ENCODE measurements around the gene EFHC1. TPM values are rescaled to one million over a fixed set of nuclear protein-coding genes. Genes with fewer than 3 reads are reported as not detected.

EFHC1 gene
- total and polyA plus RNA-seq, 4 donors: 3.3 to 11.3 (median 6.9) TPM

- WGBS: 97% methylated on average over 6 of the region's 6 CpGs
- no peak overlapping the region for H3K4me3 ChIP-seq (ENCODE audit: low read depth in 1 of 3, low read length in 3 of 3)
- peaks cover 4 to 5% (median 5%) of the 10 kb centered on the region in 4 donors for H3K4me1 ChIP-seq (ENCODE audit: control insufficient read depth in 4 of 4, insufficient read depth in 4 of 4, low read length in 3 of 4)
- no peak overlapping the region for H3K27ac ChIP-seq (ENCODE audit: low read depth in 1 of 2, low read length in 2 of 2)
- peaks cover 0 to 8% (median 0%) of the 10 kb centered on the region in 4 donors for H3K36me3 ChIP-seq (ENCODE audit: control insufficient read depth in 4 of 4, insufficient read depth in 3 of 4, low read depth in 1 of 4, low read length in 3 of 4)
- TF ChIP-seq TAF1 (conservative IDR thresholded peaks at IDR 0.05): no peak
- no peak overlapping the region for H3K9ac ChIP-seq (ENCODE audit: low read depth in 1 of 2, low read length in 2 of 2)
- no peaks in the 10 kb centered on the region for H3K9me3 ChIP-seq (ENCODE audit: control insufficient read depth in 4 of 4, low read length in 3 of 4)
- no peaks in the 10 kb centered on the region for H3K27me3 ChIP-seq (ENCODE audit: control insufficient read depth in 4 of 4, insufficient read depth in 4 of 4, low read length in 3 of 4)
- DNase-seq (ENCODE audit: low spot score): no peak
Observed at GRCh38 chr6:52536424-52536916, 116.3 kb downstream of the EFHC1 start.

- Histone ChIP-seq H3K27me3 (ENCODE audit: control insufficient read depth in 4 of 4, insufficient read depth in 4 of 4, low read length in 3 of 4) (no peaks in the 10 kb centered on the region), H3K36me3 (ENCODE audit: control insufficient read depth in 4 of 4, insufficient read depth in 3 of 4, low read depth in 1 of 4, low read length in 3 of 4) (peaks cover 0 to 8% (median 0%) of the 10 kb centered on the region in 4 donors), H3K4me3 (ENCODE audit: low read depth in 1 of 3, low read length in 3 of 3) (no peak overlapping the region), H3K9me3 (ENCODE audit: control insufficient read depth in 4 of 4, low read length in 3 of 4) (no peaks in the 10 kb centered on the region), H3K9ac (ENCODE audit: low read depth in 1 of 2, low read length in 2 of 2) (no peak overlapping the region), H3K4me1 (ENCODE audit: control insufficient read depth in 4 of 4, insufficient read depth in 4 of 4, low read length in 3 of 4) (peaks cover 5 to 7% (median 6%) of the 10 kb centered on the region in 4 donors), H3K27ac (ENCODE audit: low read depth in 1 of 2, low read length in 2 of 2) (no peak overlapping the region)
- 81% methylated on average over 8 of the region's 8 CpGs for WGBS
- DNase-seq (ENCODE audit: low spot score): no peak
- TF ChIP-seq RAD21 (IDR thresholded peaks at IDR 0.05): no peak
- TF ChIP-seq, protein P1, sequence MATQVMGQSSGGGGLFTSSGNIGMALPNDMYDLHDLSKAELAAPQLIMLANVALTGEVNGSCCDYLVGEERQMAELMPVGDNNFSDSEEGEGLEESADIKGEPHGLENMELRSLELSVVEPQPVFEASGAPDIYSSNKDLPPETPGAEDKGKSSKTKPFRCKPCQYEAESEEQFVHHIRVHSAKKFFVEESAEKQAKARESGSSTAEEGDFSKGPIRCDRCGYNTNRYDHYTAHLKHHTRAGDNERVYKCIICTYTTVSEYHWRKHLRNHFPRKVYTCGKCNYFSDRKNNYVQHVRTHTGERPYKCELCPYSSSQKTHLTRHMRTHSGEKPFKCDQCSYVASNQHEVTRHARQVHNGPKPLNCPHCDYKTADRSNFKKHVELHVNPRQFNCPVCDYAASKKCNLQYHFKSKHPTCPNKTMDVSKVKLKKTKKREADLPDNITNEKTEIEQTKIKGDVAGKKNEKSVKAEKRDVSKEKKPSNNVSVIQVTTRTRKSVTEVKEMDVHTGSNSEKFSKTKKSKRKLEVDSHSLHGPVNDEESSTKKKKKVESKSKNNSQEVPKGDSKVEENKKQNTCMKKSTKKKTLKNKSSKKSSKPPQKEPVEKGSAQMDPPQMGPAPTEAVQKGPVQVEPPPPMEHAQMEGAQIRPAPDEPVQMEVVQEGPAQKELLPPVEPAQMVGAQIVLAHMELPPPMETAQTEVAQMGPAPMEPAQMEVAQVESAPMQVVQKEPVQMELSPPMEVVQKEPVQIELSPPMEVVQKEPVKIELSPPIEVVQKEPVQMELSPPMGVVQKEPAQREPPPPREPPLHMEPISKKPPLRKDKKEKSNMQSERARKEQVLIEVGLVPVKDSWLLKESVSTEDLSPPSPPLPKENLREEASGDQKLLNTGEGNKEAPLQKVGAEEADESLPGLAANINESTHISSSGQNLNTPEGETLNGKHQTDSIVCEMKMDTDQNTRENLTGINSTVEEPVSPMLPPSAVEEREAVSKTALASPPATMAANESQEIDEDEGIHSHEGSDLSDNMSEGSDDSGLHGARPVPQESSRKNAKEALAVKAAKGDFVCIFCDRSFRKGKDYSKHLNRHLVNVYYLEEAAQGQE (IDR thresholded peaks at IDR 0.05): no peak
- TF ChIP-seq ZBTB33 (IDR thresholded peaks at IDR 0.05): no peak
- no peak for TF ChIP-seq HNF4G (IDR thresholded peaks at IDR 0.05)
- no peak for TF ChIP-seq HNF4A (conservative IDR thresholded peaks at IDR 0.05)
- TF ChIP-seq EGR1 (IDR thresholded peaks at IDR 0.05; ENCODE audit: low read depth in 2 of 2): no peak
Observed at GRCh38 chr6:52537001-52537753, 117.0 kb downstream of the EFHC1 start.

DNA sequence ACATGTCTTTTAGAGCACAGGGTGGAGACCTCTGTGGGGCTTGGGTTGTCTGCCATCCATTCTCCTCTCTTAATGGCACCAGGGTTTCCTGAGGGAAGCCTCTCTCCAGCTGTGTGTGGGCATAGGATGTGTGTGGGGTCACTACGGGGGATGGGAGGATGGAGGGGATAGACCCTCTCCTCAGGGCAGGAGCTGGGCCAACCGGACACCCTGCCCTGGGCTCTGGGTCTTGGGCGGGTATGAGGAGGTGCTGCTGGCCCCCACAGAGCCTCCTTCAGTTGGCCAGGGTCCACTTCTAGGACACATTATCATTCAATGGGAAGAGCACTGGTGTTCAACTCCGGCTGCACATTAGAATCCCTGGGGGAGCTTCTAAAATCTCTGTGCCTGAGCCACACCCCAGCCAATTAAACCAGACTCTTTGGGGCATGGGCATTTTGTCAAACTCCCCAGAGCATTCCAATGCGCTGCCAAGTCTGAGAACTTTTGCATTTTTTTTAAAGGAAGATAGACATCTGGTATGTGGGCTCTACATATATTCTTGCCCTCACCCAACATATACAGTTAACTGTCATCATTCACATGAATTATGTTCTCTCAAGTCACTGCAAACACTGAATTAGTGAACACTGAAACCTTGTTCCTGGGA, 118.2 kb downstream of the EFHC1 start:
- no peak for DNase-seq (ENCODE audit: low spot score)
- H3K36me3 ChIP-seq (ENCODE audit: control insufficient read depth in 4 of 4, insufficient read depth in 3 of 4, low read depth in 1 of 4, low read length in 3 of 4): peaks cover 0 to 8% (median 0%) of the 10 kb centered on the region in 4 donors
- no peak overlapping the region for H3K27ac ChIP-seq (ENCODE audit: low read depth in 1 of 2, low read length in 2 of 2)
- H3K27me3 ChIP-seq (ENCODE audit: control insufficient read depth in 4 of 4, insufficient read depth in 4 of 4, low read length in 3 of 4): no peaks in the 10 kb centered on the region
- H3K4me1 ChIP-seq (ENCODE audit: control insufficient read depth in 4 of 4, insufficient read depth in 4 of 4, low read length in 3 of 4): peaks cover 9 to 15% (median 12%) of the 10 kb centered on the region in 4 donors
- WGBS: 97% methylated on average over 5 of the region's 5 CpGs
- no peak overlapping the region for H3K9ac ChIP-seq (ENCODE audit: low read depth in 1 of 2, low read length in 2 of 2)
- no peak overlapping the region for H3K4me3 ChIP-seq (ENCODE audit: low read depth in 1 of 3, low read length in 3 of 3)
- H3K9me3 ChIP-seq (ENCODE audit: control insufficient read depth in 4 of 4, low read length in 3 of 4): no peaks in the 10 kb centered on the region
- TF ChIP-seq NR2F2 (IDR thresholded peaks at IDR 0.05) (no peak), HNF4A (conservative IDR thresholded peaks at IDR 0.05) (no peak), RAD21 (IDR thresholded peaks at IDR 0.05) (no peak), ATF3 (IDR thresholded peaks at IDR 0.05) (no peak), JUND (IDR thresholded peaks at IDR 0.05) (no peak), FOXA1 (IDR thresholded peaks at IDR 0.05) (no peak), ZBTB33 (IDR thresholded peaks at IDR 0.05) (no peak), HNF4G (IDR thresholded peaks at IDR 0.05) (no peak), FOXA2 (IDR thresholded peaks at IDR 0.05) (no peak), CTCF (IDR thresholded peaks at IDR 0.05; ENCODE audit: low read depth, low read length, missing input control) (no peak), SP1 (IDR thresholded peaks at IDR 0.05) (no peak), GABPA (IDR thresholded peaks at IDR 0.05 in 1 of 2, conservative IDR thresholded peaks at IDR 0.05 in 1 of 2) (no peak)
- TF ChIP-seq, protein P2, sequence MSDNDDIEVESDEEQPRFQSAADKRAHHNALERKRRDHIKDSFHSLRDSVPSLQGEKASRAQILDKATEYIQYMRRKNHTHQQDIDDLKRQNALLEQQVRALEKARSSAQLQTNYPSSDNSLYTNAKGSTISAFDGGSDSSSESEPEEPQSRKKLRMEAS (IDR thresholded peaks at IDR 0.05): no peak
